Stimulated activated CD4-positive, alpha-beta T cell treated with anti-CD3 and anti-CD28 coated beads, Interleukin-15, amount 100 ng/mL, for 1 hour (primary cell): ENCODE measurements around the gene GAL.

Experiments
- DNase-seq, 2 donors: peaks; one replicate each; pipeline ENCODE4 v3.0.0-alpha.2; 2020; ENCODE audit warnings: low read depth in 1 of 2, low spot score in 1 of 2

The GAL gene

GRCh38 chr11:68707527-68707926, 23.2 kb downstream of the GAL start:
- DNase-seq: no peak

- no peak for DNase-seq
These were observed 24.7 kb downstream of the GAL start for GRCh38 chr11:68709062-68709461.

- no peak for DNase-seq
These were observed 26.1 kb downstream of the GAL start for GRCh38 chr11:68710409-68710808.

GRCh38 chr11:68711114-68711513, 26.8 kb downstream of the GAL start:
- DNase-seq: no peak

GRCh38 chr11:68714060-68714856, 29.9 kb downstream of the GAL start:
- DNase-seq: no peak

- no peak for DNase-seq
These were observed 31.2 kb downstream of the GAL start for GRCh38 chr11:68715456-68716122.

GRCh38 chr11:68721075-68721474, 36.7 kb downstream of the GAL start:
- DNase-seq: no peak

GRCh38 chr11:68722143-68722542, 37.8 kb downstream of the GAL start:
- DNase-seq: no peak

GRCh38 chr11:68724293-68724692, 39.9 kb downstream of the GAL start:
- no peak for DNase-seq

GRCh38 chr11:68727783-68728182, 43.4 kb downstream of the GAL start:
- DNase-seq: no peak

GRCh38 chr11:68734111-68734510, 49.8 kb downstream of the GAL start:
- DNase-seq: no peak

GRCh38 chr11:68735125-68735524, 50.8 kb downstream of the GAL start:
- no peak for DNase-seq

- no peak for DNase-seq
These were observed 51.3 kb downstream of the GAL start for GRCh38 chr11:68735646-68736045.
